VCaP (cell line): Measurements from ENCODE around the gene TPM1.

Source experiments
- H3K27ac ChIP-seq: fragments of 450-650 bp; 2 replicates; pipeline ENCODE4 v1.5.1; 2017
- TF ChIP-seq, protein P1 (sequence below): fragments of 450-650 bp; conservative IDR thresholded peaks from 2 replicates; pipeline ENCODE4 v1.5.1; 2017; ENCODE audit warnings: mild to moderate bottlenecking, moderate library complexity

The TPM1 gene

GRCh38 chr15:63086947-63087346 lies 44.4 kb downstream of the TPM1 start:
- TF ChIP-seq, protein P1, sequence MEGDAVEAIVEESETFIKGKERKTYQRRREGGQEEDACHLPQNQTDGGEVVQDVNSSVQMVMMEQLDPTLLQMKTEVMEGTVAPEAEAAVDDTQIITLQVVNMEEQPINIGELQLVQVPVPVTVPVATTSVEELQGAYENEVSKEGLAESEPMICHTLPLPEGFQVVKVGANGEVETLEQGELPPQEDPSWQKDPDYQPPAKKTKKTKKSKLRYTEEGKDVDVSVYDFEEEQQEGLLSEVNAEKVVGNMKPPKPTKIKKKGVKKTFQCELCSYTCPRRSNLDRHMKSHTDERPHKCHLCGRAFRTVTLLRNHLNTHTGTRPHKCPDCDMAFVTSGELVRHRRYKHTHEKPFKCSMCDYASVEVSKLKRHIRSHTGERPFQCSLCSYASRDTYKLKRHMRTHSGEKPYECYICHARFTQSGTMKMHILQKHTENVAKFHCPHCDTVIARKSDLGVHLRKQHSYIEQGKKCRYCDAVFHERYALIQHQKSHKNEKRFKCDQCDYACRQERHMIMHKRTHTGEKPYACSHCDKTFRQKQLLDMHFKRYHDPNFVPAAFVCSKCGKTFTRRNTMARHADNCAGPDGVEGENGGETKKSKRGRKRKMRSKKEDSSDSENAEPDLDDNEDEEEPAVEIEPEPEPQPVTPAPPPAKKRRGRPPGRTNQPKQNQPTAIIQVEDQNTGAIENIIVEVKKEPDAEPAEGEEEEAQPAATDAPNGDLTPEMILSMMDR: no peak
- no peak overlapping the region; the same call in 1 of the 2 replicates for H3K27ac ChIP-seq

DNA sequence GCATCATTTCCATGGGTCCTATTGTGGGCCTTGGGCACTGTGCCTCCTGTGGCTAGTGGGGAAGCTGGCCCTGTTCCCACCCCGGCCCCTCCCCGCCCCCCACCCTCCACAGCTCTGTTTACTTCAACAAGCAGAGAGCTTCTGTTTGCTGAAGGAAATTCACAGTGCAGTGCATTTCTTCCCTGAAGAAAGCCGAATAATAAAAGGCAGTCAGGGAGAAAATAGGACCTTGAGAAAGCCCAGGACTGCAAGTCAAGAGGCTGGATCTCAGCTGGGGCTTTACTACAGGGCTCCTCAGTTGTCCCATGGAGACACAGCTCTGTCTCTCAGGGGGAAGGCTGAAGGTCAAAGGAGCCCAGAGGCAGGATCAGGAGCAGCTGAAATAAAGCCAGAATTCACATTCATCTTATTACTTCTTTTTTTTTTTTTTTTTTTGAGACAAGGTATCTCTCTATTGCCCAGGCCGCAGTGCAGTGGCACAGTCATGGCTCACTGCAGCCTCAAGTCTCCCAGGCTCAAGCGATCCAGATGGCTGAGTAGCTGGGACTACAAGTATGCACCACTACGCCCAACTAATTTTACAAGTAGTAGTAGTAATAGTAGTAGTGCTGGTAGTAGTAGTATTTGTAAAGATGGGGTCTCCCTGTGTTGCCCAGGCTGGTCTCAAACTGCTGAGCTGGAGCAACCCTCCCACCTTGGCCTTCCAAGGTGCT lies 46.1 kb downstream of the TPM1 start:
- TF ChIP-seq, protein P1: no peak
- peak overlapping the region; percentile 88 for H3K27ac ChIP-seq

DNA sequence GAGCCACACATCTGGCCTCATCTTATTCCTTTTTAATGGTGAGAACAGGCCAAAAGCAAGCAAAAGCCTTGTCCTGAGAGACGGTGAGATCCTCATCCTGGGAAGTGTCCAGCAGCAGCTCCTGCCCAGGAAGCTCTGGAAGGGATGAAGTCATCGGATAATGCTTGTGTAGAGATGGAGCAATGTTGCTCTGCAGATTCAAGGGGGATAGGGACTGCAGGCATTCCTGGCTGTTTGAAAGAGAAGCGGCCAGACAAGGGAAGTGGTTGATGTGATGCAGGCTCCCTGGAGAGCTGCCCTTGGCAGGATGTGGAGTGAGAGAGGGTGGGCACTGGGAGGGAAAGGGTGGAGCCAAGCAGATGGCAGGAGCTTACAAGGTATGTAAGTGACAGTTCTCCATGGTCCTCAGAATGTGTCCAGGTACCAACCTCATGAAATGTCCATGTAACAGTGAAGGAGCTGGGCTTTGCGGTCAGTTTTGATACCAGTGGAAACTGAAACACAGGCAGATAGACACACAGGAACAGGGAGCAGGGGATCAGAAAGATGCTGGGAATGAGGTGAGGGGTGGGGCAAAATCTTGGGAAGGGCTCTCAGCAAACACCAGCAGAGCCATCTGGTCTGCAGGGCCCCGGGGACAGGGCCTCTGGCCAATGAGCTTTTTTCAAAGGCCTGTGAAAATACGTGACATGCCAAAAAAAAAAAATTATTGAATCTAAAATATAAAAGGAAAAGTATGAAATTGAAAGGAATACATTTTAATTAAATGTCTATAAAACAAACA lies 46.9 kb downstream of the TPM1 start:
- TF ChIP-seq, protein P1: no peak

DNA sequence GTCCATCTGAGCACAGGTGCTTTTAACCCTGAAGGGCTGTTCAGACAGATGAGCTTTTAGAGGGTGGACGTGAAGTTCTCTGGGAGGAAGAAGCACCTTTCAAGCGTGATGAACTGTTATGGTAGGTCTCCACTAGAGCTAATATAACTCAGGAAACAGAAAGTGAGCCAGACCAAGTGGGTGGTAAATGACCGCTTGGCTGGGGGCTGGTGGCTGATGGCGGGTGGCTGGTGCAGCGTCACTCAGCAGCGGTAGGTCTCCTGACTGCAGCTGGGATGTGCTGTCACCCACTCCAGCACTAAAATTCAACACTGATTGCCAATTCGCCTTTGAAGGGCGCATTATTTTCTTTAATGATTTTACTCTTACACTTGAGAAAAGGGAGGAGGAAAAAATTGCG lies 47.9 kb downstream of the TPM1 start:
- TF ChIP-seq, protein P1: no peak
- peak overlapping the region; percentile 88; the same call in 1 of the 2 replicates for H3K27ac ChIP-seq

More for the DNA sequence above, 46.9 kb downstream of the TPM1 start:
- H3K27ac ChIP-seq: peak overlapping the region; percentile 88

- peak overlapping the region; percentile 88; the same call in 1 of the 2 replicates for H3K27ac ChIP-seq
- TF ChIP-seq, protein P1: no peak
These were observed 48.3 kb downstream of the TPM1 start for GRCh38 chr15:63090887-63091286.

DNA sequence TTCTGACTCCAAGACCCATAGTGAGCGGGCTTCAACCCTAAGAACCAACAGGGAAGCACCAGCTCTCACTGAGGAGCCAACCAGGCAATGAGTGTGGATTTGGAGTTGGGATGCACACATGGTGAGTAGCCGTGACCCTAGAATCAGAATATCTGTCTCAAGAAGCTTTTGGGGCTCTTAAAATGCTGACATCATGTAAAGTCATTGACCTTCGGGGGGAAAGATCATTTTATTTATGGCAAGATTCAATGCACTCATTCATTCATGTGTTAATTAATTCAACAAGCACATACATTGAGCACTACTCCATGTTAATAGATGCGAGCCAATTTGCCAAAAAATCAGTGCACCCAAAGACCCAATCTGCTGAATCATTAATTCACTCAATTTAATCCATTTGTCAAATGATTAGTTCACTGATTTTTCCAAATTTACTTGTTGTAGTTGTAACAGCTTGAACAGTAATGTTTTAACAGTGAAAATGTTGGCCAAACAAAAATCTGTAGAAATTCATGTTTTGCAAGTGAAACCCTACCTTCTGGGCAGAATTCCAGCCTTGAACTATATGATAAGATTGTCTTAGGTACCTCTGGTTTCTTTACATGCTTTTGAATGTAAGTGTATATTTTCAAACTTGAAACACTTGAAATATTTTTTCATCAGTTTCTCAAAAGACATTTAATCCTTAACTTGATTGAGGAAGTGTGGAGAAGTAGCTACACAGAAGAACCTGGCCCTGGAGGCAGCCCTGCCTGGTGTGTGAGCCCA lies 49.3 kb downstream of the TPM1 start:
- no peak overlapping the region for H3K27ac ChIP-seq
- TF ChIP-seq, protein P1: no peak
